ENCODE measurements around the gene SEMA3A.

Gene SEMA3A

GRCh38 chr7:83952236-83952635, 242.4 kb downstream of the SEMA3A start:
- no peak for TF ChIP-seq CTCF (IDR thresholded peaks at IDR 0.05)

- peak; percentile 50 for TF ChIP-seq CTCF (IDR thresholded peaks at IDR 0.05)
Measured at GRCh38 chr7:83947260-83947659, 247.3 kb downstream of the SEMA3A start.

- TF ChIP-seq CTCF (IDR thresholded peaks at IDR 0.05): no peak
Measured at GRCh38 chr7:83946801-83947200, 247.8 kb downstream of the SEMA3A start.

- no peak for TF ChIP-seq CTCF (IDR thresholded peaks at IDR 0.05)
Measured at GRCh38 chr7:83941300-83941699, 253.3 kb downstream of the SEMA3A start.

GRCh38 chr7:83937930-83938329, 256.7 kb downstream of the SEMA3A start:
- TF ChIP-seq CTCF (IDR thresholded peaks at IDR 0.05): no peak

- TF ChIP-seq CTCF (IDR thresholded peaks at IDR 0.05): peak; percentile 89
Measured at GRCh38 chr7:83936056-83936708, 258.4 kb downstream of the SEMA3A start.

- TF ChIP-seq CTCF (IDR thresholded peaks at IDR 0.05): peak; percentile 31; the same call in 1 of the 2 replicates
Measured at GRCh38 chr7:83934118-83934734, 260.4 kb downstream of the SEMA3A start.

Measured in LNCAP (cell line).